Thoracic aorta (tissue), 2 donors: ENCODE data around the gene CHCHD5. TPM values are rescaled to one million over a fixed set of nuclear protein-coding genes. Genes with fewer than 3 reads are reported as not detected.
"Not testable (repeated sequence)": the region's sequence is repeated elsewhere in the genome, so short reads cannot be mapped to it uniquely, and the experiment has no call there.

ENCODE experiments used
- ATAC-seq: fragments of 150-250 bp; one replicate; pipeline ENCODE4 v1.8.0; 2017; ENCODE audit warnings: low read depth; ENCODE audit not compliant: insufficient number of reproducible peaks, low FRiP score
- DNase-seq: peaks from one replicate; pipeline ENCODE4 v3.0.0-alpha.2; 2020; ENCODE audit warnings: low spot score
- H3K27ac ChIP-seq, 2 donors: fragments of 200-600 bp; sonication (generic); 1 replicate in 1 of 2; 2 replicates in 1 of 2; pipeline ENCODE4 v1.5.1; 2016; ENCODE audit warnings: mild to moderate bottlenecking in 2 of 2, moderate library complexity in 2 of 2
- H3K27me3 ChIP-seq: fragments of 200-600 bp; sonication (generic); replicated peaks from 2 replicates; pipeline ENCODE4 v1.6.0; 2016; ENCODE audit warnings: mild to moderate bottlenecking; ENCODE audit not compliant: insufficient read depth
- H3K36me3 ChIP-seq: fragments of 200-600 bp; sonication (generic); one replicate; pipeline ENCODE4 v1.5.1; 2016
- H3K4me1 ChIP-seq, 2 donors: fragments of 200-600 bp; sonication (generic); 1 replicate in 1 of 2; 2 replicates in 1 of 2; pipeline versions ENCODE4 v1.5.1 to v1.6.0; 2016; ENCODE audit warnings: low read depth in 2 of 2, mild to moderate bottlenecking in 1 of 2; ENCODE audit not compliant: control insufficient read depth in 1 of 2
- H3K4me3 ChIP-seq: fragments of 200-600 bp; sonication (generic); 2 replicates; pipeline ENCODE4 v1.5.1; 2016; ENCODE audit warnings: mild to moderate bottlenecking
- H3K9me3 ChIP-seq: fragments of 200-600 bp; sonication (generic); 2 replicates; pipeline ENCODE4 v1.5.1; 2016
- CTCF ChIP-seq: fragments of 200-600 bp; sonication (generic); IDR thresholded peaks from one replicate; pipeline ENCODE4 v1.5.1; 2019; ENCODE audit warnings: antibody characterized with exemption
- total RNA-seq, 2 donors: library from RNA; depleted of rRNA; stranded (reverse); fragments of >200 nt; gene quantifications; one replicate each; pipeline versions ENCODE4 v1.1.0 to v1.2.3, GENCODE V29; 2016

Gene CHCHD5
- total RNA-seq, 2 donors from 2014 or later, result 6.8 to 8.3 TPM

- no peak for DNase-seq
- no peak for TF ChIP-seq CTCF
Observed at GRCh38 chr2:112605926-112606325, 21.5 kb downstream of the CHCHD5 start.

GRCh38 chr2:112606547-112606946 is 22.1 kb downstream of the CHCHD5 start:
- no peak for TF ChIP-seq CTCF
- H3K27me3 ChIP-seq, result no peaks in the 10 kb centered on the region
- H3K36me3 ChIP-seq, result no peaks in the 10 kb centered on the region
- ATAC-seq (no peak), DNase-seq (no peak)
- H3K4me1 ChIP-seq, result no peaks in the 10 kb centered on the region
- H3K4me3 ChIP-seq, result no peak overlapping the region
- H3K27ac ChIP-seq, result no peak overlapping the region
- H3K9me3 ChIP-seq, result no peaks in the 10 kb centered on the region

More at GRCh38 chr2:112605926-112606325, 21.5 kb downstream of the CHCHD5 start:
- Histone ChIP-seq H3K4me3 (no peak overlapping the region), H3K9me3 (no peaks in the 10 kb centered on the region), H3K27ac (no peak overlapping the region), H3K36me3 (no peaks in the 10 kb centered on the region), H3K4me1 (no peaks in the 10 kb centered on the region), H3K27me3 (no peaks in the 10 kb centered on the region)
- no peak for ATAC-seq

DNA sequence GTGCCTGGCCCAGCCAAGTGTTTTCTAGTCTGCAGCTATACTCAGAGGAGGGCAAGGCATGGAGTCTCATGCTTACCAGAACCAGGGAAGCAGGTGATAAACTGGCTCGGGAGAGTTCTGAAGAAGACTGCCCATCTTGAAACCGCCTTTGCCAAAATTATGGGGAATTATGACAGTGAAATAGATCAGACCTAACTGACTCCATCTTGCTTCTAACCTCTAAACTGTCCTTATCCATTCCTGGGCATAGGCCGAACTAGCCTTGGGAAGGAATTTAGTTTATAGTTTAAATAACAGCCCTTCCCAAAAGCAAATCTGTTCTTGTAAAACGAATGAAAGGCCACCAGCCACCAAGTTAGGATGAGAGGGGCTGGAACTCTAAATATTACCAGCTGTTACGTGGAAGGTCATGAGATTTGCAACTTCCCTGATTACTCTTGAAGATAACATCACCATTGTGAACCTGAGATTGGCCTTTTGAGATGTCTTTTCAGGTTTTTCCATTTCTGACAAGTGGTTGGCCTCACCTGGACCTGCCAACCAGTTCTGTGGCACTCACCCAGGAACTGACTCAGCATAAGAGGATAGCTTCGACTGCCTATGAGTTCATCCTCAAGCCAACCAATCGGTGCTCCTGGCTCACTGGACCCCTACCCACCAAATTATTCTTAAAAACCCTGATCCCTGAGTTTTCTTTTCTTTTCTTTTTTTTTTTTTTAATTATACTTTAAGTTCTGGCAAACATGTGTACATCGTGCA is 23.4 kb downstream of the CHCHD5 start:
- no peak for ATAC-seq
- H3K27me3 ChIP-seq, result no peaks in the 10 kb centered on the region
- H3K27ac ChIP-seq, result no peak overlapping the region
- no peak for TF ChIP-seq CTCF
- no peak overlapping the region for H3K4me3 ChIP-seq
- no peak for DNase-seq
- no peaks in the 10 kb centered on the region for H3K4me1 ChIP-seq
- H3K36me3 ChIP-seq, result no peaks in the 10 kb centered on the region
- H3K9me3 ChIP-seq, result no peaks in the 10 kb centered on the region

GRCh38 chr2:112609320-112609719 is 24.9 kb downstream of the CHCHD5 start:
- not testable (repeated sequence) for DNase-seq, H3K27me3 ChIP-seq, H3K36me3 ChIP-seq, H3K4me3 ChIP-seq, ATAC-seq, H3K4me1 ChIP-seq, H3K9me3 ChIP-seq, H3K27ac ChIP-seq

GRCh38 chr2:112612283-112612682 is 27.9 kb downstream of the CHCHD5 start:
- not testable (repeated sequence) for H3K9me3 ChIP-seq, H3K4me3 ChIP-seq, DNase-seq, ATAC-seq, H3K27me3 ChIP-seq, H3K4me1 ChIP-seq, H3K27ac ChIP-seq, H3K36me3 ChIP-seq

DNA sequence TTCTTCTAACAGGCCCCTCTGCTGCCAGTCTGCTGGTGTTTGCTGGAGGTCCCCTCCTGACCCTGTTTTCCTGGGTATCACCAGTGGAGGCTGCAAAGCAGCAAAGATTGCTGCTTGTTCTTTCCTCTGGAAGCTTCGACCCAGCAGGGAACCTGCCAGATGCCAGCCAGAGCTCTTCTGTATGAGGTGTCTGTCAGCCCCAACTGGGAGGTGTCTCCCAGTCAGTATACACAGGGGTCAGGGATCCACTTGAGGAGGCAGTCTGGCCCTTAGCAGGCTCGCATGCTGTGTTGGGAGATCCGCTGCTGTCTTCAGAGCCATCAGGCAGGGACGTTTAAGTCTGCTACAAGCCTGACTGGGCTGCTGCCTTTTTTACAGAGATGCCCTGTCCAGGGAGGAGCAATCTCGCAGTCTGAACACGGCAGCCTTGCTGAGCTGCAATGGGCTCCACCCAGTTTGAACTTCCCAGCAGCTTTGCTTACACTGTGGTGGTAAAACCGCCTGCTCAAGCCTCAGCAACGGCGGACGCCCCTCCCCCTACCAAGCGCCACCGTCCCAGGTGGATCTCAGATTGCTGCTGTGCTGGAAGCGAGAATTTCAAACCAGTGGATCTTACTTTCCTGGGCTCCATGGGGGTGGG is 29.9 kb downstream of the CHCHD5 start:
- DNase-seq (no peak), ATAC-seq (no peak)
- H3K4me3 ChIP-seq, result no peak overlapping the region
- H3K27me3 ChIP-seq, result no peaks in the 10 kb centered on the region
- no peaks in the 10 kb centered on the region for H3K9me3 ChIP-seq
- TF ChIP-seq CTCF, result no peak
- no peaks in the 10 kb centered on the region for H3K36me3 ChIP-seq
- no peak overlapping the region for H3K27ac ChIP-seq
- no peaks in the 10 kb centered on the region for H3K4me1 ChIP-seq
